Measurements from ENCODE around the gene KCNK2.

Gene KCNK2

DNA sequence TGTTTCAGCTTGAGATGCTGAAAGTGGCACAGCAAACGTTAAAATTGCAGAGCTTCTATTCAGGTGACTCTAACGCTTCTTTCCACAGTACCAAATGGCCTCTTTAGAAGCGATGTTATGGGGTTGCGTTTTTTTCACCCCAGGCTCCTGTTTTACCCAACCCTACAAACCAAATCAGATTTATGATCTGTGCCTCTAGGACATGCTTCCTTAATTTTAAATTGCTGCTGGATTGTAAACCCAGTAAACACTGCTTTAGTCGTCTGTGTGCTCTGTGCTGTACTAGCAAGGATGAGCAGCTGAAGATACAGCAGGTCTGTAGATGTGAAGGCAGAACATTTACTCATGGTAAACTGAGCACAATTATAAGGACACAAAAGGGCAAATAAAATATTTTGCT lies 13.0 kb downstream of the KCNK2 start:
- DNase-seq (ENCODE audit: low read depth) = no peak

DNA sequence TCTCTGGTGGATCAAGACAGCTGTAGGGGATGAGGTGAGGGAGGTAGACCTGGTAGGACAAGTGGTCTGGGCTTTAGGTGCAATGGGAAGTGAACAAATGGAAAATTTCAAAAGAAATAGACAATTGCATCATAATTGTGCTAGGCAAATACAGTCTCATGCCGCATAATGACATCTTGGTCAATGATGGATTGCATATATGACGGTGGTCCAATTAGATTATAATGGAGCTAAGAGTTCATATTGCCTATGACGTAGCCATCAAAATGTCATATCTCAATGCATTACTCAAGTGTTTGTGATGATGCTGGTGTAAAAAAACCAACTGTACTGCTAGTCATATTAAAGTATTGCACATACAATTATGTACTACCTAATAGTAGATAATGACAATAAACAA lies 19.0 kb downstream of the KCNK2 start:
- no peak for DNase-seq (ENCODE audit: low read depth)

DNA sequence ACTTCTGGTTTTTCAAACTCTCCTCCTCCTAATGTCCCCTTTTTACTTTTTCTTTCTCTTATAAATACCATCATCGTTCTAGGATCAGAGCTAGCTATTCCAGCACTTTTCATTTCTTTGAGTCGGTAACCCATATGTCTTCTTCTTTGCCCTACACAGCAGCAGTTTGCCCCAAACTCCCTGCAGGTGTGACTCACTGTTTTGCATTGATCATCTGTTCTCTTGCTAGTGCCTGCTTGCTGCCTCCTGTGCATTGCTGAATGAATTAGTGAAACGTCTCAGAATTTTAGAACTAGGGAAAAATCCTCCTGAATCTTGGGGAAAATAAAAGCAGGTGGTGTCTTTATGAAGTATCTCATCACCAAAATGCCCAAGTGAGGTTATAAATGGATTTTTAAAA lies 21.7 kb downstream of the KCNK2 start:
- no peak for DNase-seq (ENCODE audit: low read depth)

DNA sequence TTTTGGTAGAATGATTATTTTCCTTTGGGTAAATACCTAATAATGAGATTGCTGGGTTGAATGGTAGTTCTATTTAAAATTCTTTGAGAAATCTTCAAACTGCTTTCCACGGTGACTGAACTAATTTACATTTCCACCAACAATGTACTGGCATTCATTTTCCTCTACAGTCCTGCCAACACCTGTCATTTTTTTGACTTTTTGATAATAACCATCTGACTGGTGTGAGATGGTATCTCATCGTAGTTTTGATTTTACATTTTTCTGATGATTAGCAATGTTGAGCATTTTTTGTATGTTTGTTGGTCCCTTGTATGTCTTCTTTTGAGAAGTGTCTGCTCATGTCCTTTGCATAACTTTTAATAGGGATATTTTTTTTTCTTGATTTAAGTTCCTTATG lies 23.5 kb downstream of the KCNK2 start:
- DNase-seq (ENCODE audit: low read depth) = no peak

DNA sequence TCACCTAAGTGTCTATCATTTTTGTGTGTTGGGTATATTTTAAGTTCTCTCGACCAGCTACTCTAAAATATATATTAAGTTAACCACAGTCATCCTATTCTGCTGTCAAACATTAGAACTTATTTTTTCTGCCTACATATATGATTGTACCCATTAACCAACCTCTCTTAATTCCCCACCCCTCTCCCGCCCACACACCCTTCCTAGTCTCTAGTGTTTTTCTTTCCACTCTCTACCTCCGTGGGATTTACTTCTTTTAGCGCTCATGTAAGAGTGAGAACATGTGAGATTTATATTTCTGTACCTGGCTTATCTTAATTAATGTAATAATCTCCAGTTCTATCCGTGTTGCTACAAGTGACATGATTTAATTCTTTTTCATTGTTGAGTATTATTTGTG lies 26.6 kb downstream of the KCNK2 start:
- DNase-seq (ENCODE audit: low read depth) = no peak

DNA sequence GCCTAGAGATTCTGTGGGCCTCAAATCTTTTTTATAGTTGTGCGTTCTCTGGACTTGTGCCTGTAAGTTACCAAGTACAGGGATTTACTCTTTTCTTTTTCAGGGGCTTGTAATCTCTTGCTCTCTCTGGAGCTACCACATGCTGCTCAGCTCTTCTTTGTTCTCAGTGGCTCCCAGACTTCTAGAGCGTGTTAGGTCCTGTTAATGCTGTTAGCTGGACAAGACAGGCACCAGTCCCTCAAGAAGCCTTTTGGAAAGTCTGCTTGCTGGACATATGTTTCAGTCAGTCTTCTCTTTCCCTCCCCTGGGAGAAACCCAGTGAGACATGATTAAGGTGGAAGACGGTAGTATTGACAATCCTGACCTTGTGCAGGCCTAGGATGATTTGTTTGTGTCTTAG lies 29.4 kb downstream of the KCNK2 start:
- DNase-seq (ENCODE audit: low read depth) = no peak

DNA sequence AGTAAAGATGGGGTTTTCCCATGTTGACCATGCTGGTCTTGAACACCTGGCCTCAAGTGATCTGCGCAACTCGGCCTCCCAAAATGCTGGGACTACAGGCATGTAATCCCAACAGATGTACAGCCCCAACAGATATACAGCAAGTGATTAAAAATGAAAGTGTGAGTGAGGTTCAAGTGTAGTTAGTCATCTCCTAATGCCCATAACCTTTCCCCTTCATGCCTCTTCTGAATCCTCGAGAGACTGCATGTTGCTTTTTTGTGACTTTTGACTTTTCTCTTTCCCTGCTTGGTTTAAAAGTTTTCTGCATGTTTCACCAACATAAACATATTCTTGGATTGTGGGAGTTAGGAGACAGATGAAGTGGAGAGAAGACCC lies 31.2 kb downstream of the KCNK2 start:
- no peak for DNase-seq (ENCODE audit: low read depth)

DNA sequence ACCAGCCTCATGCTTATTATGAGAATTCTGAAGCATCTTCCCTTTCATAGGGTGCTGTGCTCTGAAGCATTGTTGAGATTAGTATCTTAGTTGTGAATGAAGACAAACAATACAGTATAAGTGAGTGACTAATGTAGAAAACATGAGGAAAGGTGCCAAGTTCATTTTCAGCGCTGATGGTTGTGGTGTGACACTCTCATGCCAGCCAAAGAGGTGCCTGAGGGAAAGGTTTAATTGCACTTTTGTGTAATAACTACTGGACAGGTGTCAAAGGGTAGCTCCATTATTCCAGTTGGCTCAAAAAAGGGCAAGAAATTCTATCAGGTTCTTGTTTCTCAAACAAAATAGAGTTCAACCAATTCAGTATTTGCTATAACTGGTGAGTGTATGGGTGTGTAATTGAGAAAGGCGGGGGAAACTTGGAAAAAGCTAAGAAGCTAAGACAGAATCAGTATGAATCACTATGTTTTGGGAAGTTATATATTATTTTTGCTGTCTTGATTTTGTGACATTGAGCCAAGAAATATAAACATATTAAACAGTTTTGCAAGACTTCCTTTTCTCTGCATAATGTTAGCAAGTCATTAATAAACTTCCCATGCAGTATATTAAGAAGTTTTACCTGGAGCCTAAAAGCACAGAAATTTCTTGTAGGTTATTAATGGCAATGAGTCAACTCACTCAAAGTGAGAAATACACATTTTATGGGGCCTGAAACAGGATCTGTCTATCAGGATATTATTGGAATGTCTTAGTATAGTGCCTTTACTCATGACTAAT lies 31.8 kb downstream of the KCNK2 start:
- DNase-seq (ENCODE audit: low read depth) = no peak

DNA sequence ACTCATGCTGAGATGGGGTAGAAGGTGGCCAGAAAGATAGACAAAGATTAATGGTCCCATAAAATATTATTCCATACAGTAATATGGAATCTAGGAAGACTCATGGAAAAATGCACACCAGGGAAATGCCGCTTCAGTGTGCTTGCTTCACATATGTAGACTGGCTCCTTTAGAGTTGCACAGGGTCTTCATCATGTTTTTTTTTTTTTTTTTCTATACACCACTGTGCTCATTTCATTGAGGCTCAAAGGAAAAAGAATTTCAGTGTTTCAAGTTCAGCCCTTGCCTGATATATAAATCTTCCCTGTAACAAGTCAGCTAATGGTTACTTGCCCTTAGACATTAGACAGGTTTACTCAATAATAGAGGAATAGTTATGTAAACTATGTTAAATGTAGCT lies 33.2 kb downstream of the KCNK2 start:
- no peak for DNase-seq (ENCODE audit: low read depth)

DNA sequence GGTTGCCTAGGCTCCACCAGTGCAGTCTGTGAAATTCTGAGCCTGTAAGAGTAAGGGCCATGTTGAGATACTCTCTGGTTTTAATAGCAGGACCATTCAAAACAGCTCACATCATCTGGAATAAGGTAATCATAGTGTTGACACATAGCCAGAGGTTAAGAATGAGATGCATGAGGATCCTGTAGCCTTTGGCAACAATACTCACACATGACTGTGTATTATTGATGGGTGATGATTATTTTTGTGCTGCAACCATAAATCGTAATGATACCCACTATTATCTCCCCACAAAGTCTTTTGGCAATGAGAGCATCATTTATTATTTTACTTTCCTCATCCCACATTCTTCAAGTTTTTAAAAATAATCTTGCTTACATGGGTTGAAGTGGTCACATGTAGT lies 35.5 kb downstream of the KCNK2 start:
- DNase-seq (ENCODE audit: low read depth) = no peak

DNA sequence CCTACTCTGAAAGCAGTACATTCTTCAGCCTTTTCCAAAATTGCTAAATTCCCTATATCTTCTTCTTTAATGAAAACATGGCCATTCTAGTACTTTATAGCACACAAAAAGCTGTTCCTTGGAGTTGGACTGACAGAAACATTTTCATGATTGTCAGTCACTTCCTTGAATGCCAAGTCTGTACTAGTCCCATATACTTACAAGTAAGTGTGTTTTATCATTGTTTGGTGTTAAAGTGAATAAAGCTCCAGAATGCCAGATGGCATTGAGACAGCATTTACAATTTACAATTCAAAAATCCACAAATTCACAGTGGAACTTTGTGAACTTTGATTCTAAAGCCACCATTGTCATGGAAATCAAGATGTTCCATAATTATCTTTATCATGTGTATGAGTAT lies 36.5 kb downstream of the KCNK2 start:
- DNase-seq (ENCODE audit: low read depth) = no peak

DNA sequence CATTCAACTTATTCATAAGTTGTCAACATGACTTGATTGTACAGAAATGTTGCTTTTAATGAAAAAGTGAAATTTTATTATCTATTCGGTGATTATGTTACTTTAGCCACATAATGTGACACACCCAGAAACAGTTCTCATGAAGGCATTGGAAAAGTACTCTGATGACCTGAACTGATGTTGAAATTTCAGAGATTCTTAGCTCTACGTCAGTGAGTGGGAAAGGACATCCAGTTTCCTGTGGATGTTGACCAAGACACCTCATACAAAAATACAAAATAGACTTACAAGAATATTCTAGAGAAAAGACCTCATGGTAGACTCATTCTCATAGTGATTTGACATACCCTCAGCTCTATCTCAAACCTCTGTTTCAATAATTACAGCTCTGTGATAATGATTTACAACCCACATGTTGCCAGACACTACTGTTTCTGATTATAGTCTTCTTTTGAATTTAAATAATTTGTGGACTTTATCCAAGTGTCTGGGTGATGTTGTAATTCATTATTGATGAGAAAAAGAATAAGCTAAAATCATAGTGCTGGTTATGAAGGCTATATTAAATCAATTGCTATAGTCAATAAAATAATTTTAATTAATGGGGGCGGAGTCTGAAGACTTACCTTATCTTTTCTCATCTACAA lies 37.3 kb downstream of the KCNK2 start:
- no peak for DNase-seq (ENCODE audit: low read depth)

DNA sequence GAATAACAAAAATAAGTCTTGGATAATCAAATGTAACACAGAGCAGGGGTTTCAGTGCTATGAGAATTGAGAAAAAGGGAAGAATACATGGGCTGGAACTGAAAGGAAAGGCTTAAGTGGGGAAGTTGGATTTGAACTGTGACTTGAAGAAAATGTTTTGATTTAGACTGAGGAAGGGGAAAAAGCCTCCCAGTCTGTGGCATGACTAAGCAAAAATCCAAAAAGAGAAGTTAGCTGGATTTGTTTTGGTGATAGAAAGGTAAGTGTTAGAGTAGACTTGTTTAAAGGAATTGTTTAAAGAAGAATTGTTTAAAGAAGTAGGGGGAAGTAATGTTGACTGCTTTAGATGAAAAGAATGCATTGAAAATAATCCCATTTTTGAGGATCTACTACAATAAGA lies 46.0 kb downstream of the KCNK2 start:
- DNase-seq (ENCODE audit: low read depth) = no peak

DNA sequence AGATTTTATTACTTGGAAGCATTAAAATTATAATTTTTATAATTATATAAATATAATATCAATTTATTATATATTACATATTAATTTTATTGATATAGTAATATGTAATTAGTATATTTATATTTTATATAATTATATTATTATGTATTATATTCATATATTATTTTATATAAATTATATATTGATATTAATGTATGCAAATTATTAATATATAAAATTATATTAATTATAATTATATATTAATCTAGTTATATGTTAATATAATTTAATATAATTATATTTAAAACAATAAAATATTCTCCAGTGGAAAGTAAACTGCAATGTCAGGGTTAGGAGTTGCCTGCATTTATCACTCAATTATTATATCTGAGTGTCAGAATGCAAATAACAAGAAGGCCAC lies 48.8 kb downstream of the KCNK2 start:
- DNase-seq (ENCODE audit: low read depth) = no peak

DNA sequence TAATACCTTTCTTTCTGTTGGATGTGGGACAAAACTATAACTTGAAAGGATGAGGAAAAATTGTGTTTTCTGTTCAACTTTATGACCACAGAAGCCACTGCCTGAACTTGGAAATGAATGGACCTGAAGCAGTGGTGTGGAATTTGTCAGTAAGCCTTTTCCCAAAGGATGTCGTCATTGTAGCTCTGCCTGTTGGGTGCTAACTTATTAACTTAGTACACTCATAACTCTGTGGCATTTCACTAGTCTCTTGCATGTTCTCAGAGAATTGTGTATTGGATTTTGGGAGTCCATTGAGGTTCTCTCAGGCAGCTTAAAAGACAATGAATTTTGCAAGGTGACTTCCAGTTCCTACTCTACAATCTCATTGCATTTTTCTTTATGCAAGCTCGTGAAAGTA lies 49.6 kb downstream of the KCNK2 start:
- no peak for DNase-seq (ENCODE audit: low read depth)

DNA sequence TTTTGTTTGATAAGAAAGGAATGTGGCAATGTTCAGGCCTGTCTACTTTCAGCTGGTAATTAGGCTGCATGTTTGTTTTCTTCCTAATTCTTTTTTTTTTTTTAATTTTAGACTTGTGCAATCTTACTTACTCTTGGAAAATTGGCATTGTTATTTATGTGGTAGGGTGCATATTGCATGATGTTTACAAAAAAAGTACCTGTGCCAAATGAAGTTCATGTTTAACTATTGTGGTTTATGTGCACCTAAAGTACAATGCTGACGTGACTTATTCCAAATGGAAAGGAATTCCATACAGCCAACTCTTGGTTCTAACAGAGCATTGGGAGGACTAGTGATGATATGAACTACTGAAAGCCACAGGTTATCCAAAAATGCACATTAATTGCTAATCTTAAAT lies 51.0 kb downstream of the KCNK2 start:
- no peak for DNase-seq (ENCODE audit: low read depth)

DNA sequence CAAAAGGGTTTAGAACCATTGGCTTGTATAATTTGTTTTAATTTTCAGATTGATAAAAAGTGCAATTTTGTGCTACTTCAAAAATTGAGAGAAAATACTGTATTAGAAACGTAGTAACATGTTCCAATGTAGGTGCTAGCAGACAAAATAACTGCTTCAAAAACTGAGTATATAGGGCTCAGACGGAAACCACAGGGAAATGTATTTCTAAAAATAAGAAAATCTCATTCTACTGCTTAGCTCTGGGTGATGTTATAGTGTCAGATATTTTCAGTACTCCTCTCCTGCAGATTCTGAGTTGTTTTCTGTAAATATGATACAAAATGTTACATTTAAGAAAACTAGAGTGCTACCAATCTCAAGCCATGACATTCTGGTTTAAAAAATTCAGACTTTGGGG lies 55.4 kb downstream of the KCNK2 start:
- no peak for DNase-seq (ENCODE audit: low read depth)

DNA sequence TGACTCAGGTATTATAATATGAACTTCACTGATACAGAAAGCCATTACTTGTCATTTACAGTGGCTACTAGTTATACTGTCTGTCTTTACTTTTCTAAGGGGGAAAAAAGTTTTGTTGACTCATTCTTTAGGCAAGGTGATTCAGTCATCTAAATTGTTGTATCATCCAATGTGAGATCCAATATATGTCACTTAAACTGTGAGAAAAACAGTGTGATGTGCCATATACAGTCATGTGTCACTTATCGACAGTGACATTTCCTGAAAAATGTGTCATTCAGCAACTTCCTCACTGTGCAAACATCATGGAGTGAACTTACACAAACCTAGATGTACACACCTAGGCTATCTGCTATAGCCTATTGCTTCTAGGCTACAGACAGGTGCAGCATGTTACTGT lies 57.6 kb downstream of the KCNK2 start:
- DNase-seq (ENCODE audit: low read depth) = no peak

DNA sequence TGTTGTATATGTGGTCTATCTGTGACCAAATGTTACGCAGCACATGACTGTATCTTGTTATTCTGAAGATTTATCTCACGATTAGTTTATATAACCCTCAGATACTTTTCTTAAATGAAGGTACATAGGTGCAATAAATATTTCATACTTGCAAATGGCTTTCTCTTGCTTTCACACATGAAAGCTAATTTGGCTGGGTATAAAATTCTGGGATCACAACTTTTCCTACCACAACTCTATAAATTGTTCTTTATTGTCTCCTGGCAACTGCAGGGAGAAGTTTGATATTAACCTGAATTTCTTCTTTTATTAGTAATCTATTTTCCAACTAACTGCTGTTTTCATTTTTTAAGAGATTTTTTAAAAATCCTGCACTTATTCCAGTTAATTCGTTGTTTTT lies 58.9 kb downstream of the KCNK2 start:
- no peak for DNase-seq (ENCODE audit: low read depth)

DNA sequence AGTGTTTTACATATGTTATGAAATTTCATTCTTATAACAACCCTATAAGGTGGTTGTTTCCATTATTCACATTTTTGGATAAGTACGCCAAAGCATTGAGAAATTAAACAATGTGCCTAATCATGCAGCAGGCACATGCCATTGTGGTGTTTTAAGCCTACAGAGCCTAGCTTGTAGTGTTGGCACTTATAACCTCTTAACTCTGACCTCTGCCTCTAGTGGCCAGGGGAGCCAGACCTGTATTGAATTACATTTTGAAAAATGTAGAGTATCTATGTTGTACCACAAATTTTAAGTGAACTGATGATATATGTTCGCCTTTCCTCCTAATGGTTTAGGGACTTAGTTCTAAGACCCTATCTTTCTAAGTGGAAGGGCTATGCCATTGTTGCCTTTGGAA lies 61.0 kb downstream of the KCNK2 start:
- no peak for DNase-seq (ENCODE audit: low read depth)

DNA sequence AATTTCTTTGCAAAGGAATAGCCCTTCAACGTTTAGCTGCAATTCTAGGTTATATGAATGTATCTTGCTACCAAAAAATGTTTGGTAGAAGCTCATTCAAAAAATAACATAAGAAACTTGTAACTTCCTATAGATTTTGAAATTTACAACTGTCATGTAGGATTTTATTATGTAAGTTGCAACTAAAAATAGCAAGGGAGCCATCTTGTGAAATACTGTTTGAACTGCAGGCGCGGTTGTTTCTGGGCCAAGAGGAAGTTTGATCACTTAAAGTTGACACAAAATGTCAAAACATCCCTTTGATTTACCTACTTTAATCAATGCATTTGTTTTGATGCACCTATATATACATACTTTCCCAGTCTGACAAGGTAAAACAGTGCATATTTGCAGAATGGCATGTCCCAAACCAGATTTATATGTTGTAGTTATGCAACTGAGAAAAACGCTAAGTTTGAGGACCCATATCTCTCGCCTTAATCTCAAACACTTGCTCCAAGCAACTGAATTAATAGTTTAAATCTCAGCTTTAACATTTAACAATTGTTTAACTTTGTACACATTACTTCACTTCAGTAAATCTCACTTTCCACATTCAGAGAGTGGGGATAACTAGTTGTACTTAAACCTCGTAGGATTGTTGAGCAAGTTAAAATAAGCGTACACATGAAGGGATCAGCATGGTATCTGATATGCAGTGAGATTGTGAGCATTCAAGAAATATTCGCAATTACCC lies 63.9 kb downstream of the KCNK2 start:
- DNase-seq (ENCODE audit: low read depth) = no peak

DNA sequence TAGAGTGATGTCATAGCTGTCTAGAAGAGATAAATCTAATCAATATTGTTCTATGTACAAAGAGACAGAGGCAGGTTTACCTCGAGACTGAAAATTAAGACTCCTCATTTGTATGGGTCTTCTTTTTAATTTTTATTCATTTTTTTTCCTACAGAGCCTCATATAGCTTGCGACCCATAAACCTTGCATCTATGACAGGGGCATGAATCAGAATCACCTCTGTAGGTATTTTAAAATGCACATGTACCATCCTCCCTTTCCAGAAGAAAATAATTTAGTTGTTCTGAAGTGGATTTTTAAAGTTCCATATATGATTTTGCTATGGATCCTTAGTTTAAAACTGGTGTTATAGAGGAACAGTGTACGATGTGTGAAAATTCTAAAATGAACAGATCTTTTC lies 64.5 kb downstream of the KCNK2 start:
- no peak for DNase-seq (ENCODE audit: low read depth)

DNA sequence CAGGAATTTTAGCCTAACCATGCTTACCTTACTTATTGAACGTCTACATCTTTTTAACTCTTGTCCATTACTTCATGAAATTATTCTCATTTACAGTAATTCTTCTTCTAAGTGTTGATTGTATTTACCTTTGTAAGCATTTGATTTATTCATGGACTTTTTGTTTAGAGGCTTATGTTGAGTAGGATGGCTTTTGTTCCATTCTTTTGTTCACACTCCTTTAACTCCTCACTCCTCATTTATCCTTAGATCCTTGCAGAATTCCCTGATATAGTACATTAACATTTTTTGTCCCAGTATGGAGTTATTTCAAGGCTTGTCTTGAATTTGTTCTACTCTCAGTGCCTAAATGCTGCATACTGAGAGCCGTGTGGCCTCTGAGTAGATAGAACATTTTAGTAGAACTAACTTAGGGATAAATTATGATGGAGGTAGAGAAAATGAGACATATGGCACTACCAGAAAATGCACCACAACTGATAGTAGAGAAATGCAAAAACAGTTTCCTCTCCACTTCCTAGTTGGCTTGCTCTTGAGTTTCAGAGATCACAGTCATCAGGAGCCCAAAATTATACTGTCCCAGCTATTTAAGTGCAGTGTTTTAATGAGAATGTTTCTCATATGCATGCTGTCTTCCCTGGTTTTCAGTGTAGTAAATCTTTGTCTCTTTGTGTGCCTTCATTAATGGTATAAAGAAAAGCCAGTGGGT lies 69.5 kb downstream of the KCNK2 start:
- no peak for DNase-seq (ENCODE audit: low read depth)

Measured in activated gamma-delta T cell treated with anti-CD3 and anti-CD28 coated beads, Interleukin-2, amount 50 U/mL, for 16 hours (primary cell).